OCI-LY7 (cell line): ENCODE results near the gene UTS2B. TPM values are rescaled to one million over a fixed set of nuclear protein-coding genes. Genes with fewer than 3 reads are reported as not detected.

Experiments used
- BruUV-seq: library from RNA; stranded (reverse); fragments of 400-500 nt; replicated peaks from 2 replicates; lab custom pipeline; 2021; lab: Mats Ljungman, UMichigan
- CTCF ChIA-PET: fragments of 300-600 bp; sonication (Branson Sonifier 250); formaldehyde crosslinking; loops from one replicate; lab custom pipeline; 2022; ENCODE audit warnings: antibody characterized with exemption; ENCODE audit not compliant: unreplicated experiment; lab: Charles Lee
- POLR2A ChIA-PET: fragments of 300-600 bp; sonication (Branson Sonifier 250); formaldehyde crosslinking; loops from one replicate; lab custom pipeline; 2022; ENCODE audit warnings: antibody characterized with exemption; lab: Charles Lee
- DNase-seq: peaks from one replicate; pipeline ENCODE4 v3.0.0-alpha.2; 2015; ENCODE audit warnings: low spot score
- H2AFZ ChIP-seq: fragments of 200-600 bp; sonication (generic), shearing (Covaris generic); 2 replicates; pipeline ENCODE4 v1.6.1; 2014; ENCODE audit warnings: mild to moderate bottlenecking, antibody characterized with exemption, low read length, moderate library complexity
- H3K27ac ChIP-seq: fragments of 200-600 bp; sonication (generic); 2 replicates; pipeline ENCODE4 v1.5.1; 2014; ENCODE audit warnings: mixed run types, low read depth, mild to moderate bottlenecking, moderate library complexity, low read length, inconsistent platforms; ENCODE audit not compliant: poor library complexity, severe bottlenecking
- H3K36me3 ChIP-seq: fragments of 200-600 bp; sonication (generic); 2 replicates; pipeline ENCODE4 v1.6.1; 2014; ENCODE audit warnings: mild to moderate bottlenecking, antibody characterized with exemption, low read length, moderate library complexity, mixed read lengths; ENCODE audit not compliant: insufficient read depth
- H3K4me1 ChIP-seq: fragments of 200-600 bp; sonication (generic); 2 replicates; pipeline ENCODE4 v1.5.1; 2014; ENCODE audit warnings: mild to moderate bottlenecking, low read length; ENCODE audit not compliant: insufficient read depth, poor library complexity, severe bottlenecking
- H3K4me2 ChIP-seq: fragments of 200-600 bp; sonication (generic); 2 replicates; pipeline ENCODE4 v1.6.1; 2014; ENCODE audit warnings: mild to moderate bottlenecking, low read length
- H3K4me3 ChIP-seq: fragments of 200-600 bp; sonication (generic); 2 replicates; pipeline ENCODE4 v1.5.1; 2014; ENCODE audit warnings: mild to moderate bottlenecking, low read depth, low read length; ENCODE audit not compliant: poor library complexity, severe bottlenecking
- H3K79me2 ChIP-seq: fragments of 200-600 bp; sonication (generic); 2 replicates; pipeline ENCODE4 v1.6.1; 2016; ENCODE audit warnings: low read depth, mild to moderate bottlenecking, low read length, moderate library complexity, mixed read lengths; ENCODE audit not compliant: insufficient read depth
- H3K9me2 ChIP-seq: fragments of 200-600 bp; sonication (generic); 2 replicates; pipeline ENCODE4 v1.6.1; 2016; ENCODE audit warnings: mild to moderate bottlenecking, low read length, mixed read lengths; ENCODE audit not compliant: insufficient read depth
- H3K9me3 ChIP-seq: fragments of 200-600 bp; sonication (generic); 2 replicates; pipeline ENCODE4 v1.6.1; 2014; ENCODE audit warnings: mild to moderate bottlenecking, mixed run types, low read length, mixed read lengths
- H4K20me1 ChIP-seq: fragments of 200-600 bp; sonication (generic); 2 replicates; pipeline ENCODE4 v1.6.1; 2014; ENCODE audit warnings: mild to moderate bottlenecking, antibody characterized with exemption, low read length, moderate library complexity, mixed read lengths; ENCODE audit not compliant: insufficient read depth
- CTCF ChIP-seq: fragments of 200-600 bp; sonication (generic); conservative IDR thresholded peaks from 2 replicates; pipeline ENCODE4 v1.5.1; 2014; ENCODE audit warnings: mild to moderate bottlenecking, antibody characterized with exemption, low read length, moderate library complexity, mixed read lengths
- EZH2phosphoT487 ChIP-seq: fragments of 200-600 bp; sonication (generic); IDR thresholded peaks from 2 replicates; pipeline ENCODE4 v1.6.1; 2018; ENCODE audit warnings: low read depth, borderline replicate concordance, mild to moderate bottlenecking, mixed run types, antibody characterized with exemption, low read length, moderate library complexity, mixed read lengths
- intact Hi-C: fragments of 100-400 bp; cut with micrococcal nuclease; formaldehyde crosslinking; loops from one replicate; pipeline ENCODE4 v1.10.0; 2022; ENCODE audit not compliant: unreplicated experiment
- total RNA-seq, 2 experiments: library from RNA; depleted of rRNA in 1 of 2; stranded (reverse); fragments of >200 nt in 1 of 2; shearing (Covaris generic) in 1 of 2; gene quantifications; 2 replicates each; pipeline ENCODE4 v1.2.3, GENCODE V29; 2014 to 2022

Gene UTS2B
- total RNA-seq, 2 experiments from 2014 or later: 0.92 to 1.1 TPM

GRCh38 chr3:191379446-191379845 lies 49.1 kb upstream of the UTS2B start:
- Histone ChIP-seq H3K36me3 (peaks cover 57% of the 10 kb centered on the region), H4K20me1 (no peaks in the 10 kb centered on the region), H3K9me3 (no peaks in the 10 kb centered on the region), H3K4me2 (peak overlapping the region; percentile 27), H3K27ac (no peak overlapping the region), H3K4me1 (peaks cover 28% of the 10 kb centered on the region), H3K4me3 (no peak overlapping the region), H3K9me2 (no peaks in the 10 kb centered on the region), H3K79me2 (no peaks in the 10 kb centered on the region), H2AFZ (no peak overlapping the region)
- no TSS peak for BruUV-seq
- DNase-seq: peak; percentile 50
- ChIA-PET POLR2A (interaction anchor here (0.6 to 1.0 kb wide), 5 partner anchors 13 to 160 kb away, joined by 3 to 4 read pairs (median 4); no protein-coding TSS in a partner anchor), CTCF (interaction anchor here (0.5 to 1.2 kb wide), 2 partner anchors 12 to 1367 kb away, joined by 3 read pairs; no protein-coding TSS in a partner anchor)
- TF ChIP-seq EZH2phosphoT487 (no peak), CTCF (no peak)
- intact Hi-C loops: no loop called here

- ChIA-PET CTCF (interaction anchor here (1.2 kb wide), 1 partner anchor 13 kb away, joined by 3 read pairs; no protein-coding TSS in a partner anchor), POLR2A (interaction anchor here (0.6 to 2.0 kb wide), 9 partner anchors 10 to 1277 kb away, joined by 3 to 12 read pairs (median 3); no protein-coding TSS in a partner anchor)
- H3K9me3 ChIP-seq: no peaks in the 10 kb centered on the region
- H3K4me2 ChIP-seq: no peak overlapping the region
- no peak overlapping the region for H2AFZ ChIP-seq
- BruUV-seq: no TSS peak
- no peak for TF ChIP-seq EZH2phosphoT487
- TF ChIP-seq CTCF: no peak
- H3K9me2 ChIP-seq: no peaks in the 10 kb centered on the region
- no peak overlapping the region for H3K27ac ChIP-seq
- intact Hi-C loops: no loop called here
- no peak for DNase-seq
- H3K36me3 ChIP-seq: peaks cover 46% of the 10 kb centered on the region
- peaks cover 28% of the 10 kb centered on the region for H3K4me1 ChIP-seq
- no peaks in the 10 kb centered on the region for H3K79me2 ChIP-seq
- no peak overlapping the region for H3K4me3 ChIP-seq
- no peaks in the 10 kb centered on the region for H4K20me1 ChIP-seq
These were observed 48.0 kb upstream of the UTS2B start for GRCh38 chr3:191378142-191378812.
